SK-N-SH (cell line): ENCODE measurements around the gene OSBPL8. TPM values are rescaled to one million over a fixed set of nuclear protein-coding genes. Genes with fewer than 3 reads are reported as not detected.

Experiments
- CTCF ChIA-PET: fragments of 300-600, 350-600 bp; formaldehyde crosslinking; extraction: SDS; loops from one replicate; lab custom pipeline; 2021; lab: Yijun Ruan, JAX
- POLR2A ChIA-PET: fragments of 350-600 bp; sonication (Branson Sonifier 250); formaldehyde crosslinking; extraction: SDS; loops from one replicate; lab custom pipeline; 2020; ENCODE audit warnings: antibody characterized with exemption, inconsistent platforms; lab: Yijun Ruan, JAX
- DNase-seq: peaks from one replicate; pipeline ENCODE4 v3.0.0; 2012
- H2AFZ ChIP-seq: fragments of 200-600 bp; sonication (generic); 2 replicates; pipeline ENCODE4 v1.8.1; 2016; ENCODE audit warnings: antibody characterized with exemption, mild to moderate bottlenecking, low read depth
- H3F3A ChIP-seq: fragments of 200-600 bp; sonication (generic); replicated peaks from 2 replicates; pipeline ENCODE3; 2016; ENCODE audit warnings: antibody characterized with exemption, mild to moderate bottlenecking; ENCODE audit not compliant: insufficient read depth
- H3K27ac ChIP-seq, 2 experiments: fragments of 200-500 bp in 1 of 2; fragments of 200-600 bp in 1 of 2; sonication (Bioruptor generic) in 1 of 2; sonication (generic), shearing (Covaris generic) in 1 of 2; 2 replicates each; pipeline versions ENCODE4 v1.5.1 to v1.6.1; 2014 to 2016; ENCODE audit warnings: low read depth in 2 of 2, inconsistent platforms in 1 of 2, low read length in 1 of 2, mild to moderate bottlenecking in 1 of 2, mixed read lengths in 1 of 2
- H3K27me3 ChIP-seq: fragments of 200-600 bp; sonication (generic), shearing (Covaris generic); 2 replicates; pipeline ENCODE4 v1.6.1; 2016; ENCODE audit warnings: mixed run types; ENCODE audit not compliant: insufficient read depth
- H3K36me3 ChIP-seq, 2 experiments: fragments of 200-500 bp in 1 of 2; fragments of 200-600 bp in 1 of 2; sonication (Bioruptor generic) in 1 of 2; sonication (generic) in 1 of 2; replicated peaks in 1 of 2; 2 replicates each; pipeline versions ENCODE3 to v1.5.1; 2014 to 2016; ENCODE audit warnings: low read length in 1 of 2, mild to moderate bottlenecking in 1 of 2; ENCODE audit not compliant: insufficient read depth in 2 of 2, control insufficient read depth in 1 of 2
- H3K4me1 ChIP-seq, 2 experiments: fragments of 200-500 bp in 1 of 2; fragments of 200-600 bp in 1 of 2; sonication (Bioruptor generic) in 1 of 2; sonication (generic), shearing (Covaris generic) in 1 of 2; 2 replicates each; pipeline versions ENCODE4 v1.5.1 to v1.6.1; 2014 to 2016; ENCODE audit warnings: low read depth in 1 of 2, low read length in 1 of 2, mixed run types in 1 of 2; ENCODE audit not compliant: insufficient read depth in 2 of 2, control insufficient read depth in 1 of 2
- H3K4me2 ChIP-seq: fragments of 200-600 bp; sonication (generic), shearing (Covaris generic); 2 replicates; pipeline ENCODE4 v1.6.1; 2017; ENCODE audit warnings: mixed run types
- H3K4me3 ChIP-seq, 2 experiments: fragments of 200-500 bp in 1 of 2; fragments of 200-600 bp in 1 of 2; sonication (Bioruptor generic) in 1 of 2; sonication (generic), shearing (Covaris generic) in 1 of 2; 2 replicates each; pipeline versions ENCODE4 v1.5.1 to v1.8.1; 2014 to 2016; ENCODE audit warnings: low read depth in 2 of 2, inconsistent platforms in 1 of 2, low read length in 1 of 2, mild to moderate bottlenecking in 1 of 2, mixed read lengths in 1 of 2, moderate library complexity in 1 of 2
- H3K79me2 ChIP-seq: fragments of 200-600 bp; sonication (generic); 2 replicates; pipeline ENCODE4 v1.8.1; 2017; ENCODE audit warnings: mild to moderate bottlenecking; ENCODE audit not compliant: insufficient read depth
- H3K9ac ChIP-seq: fragments of 200-600 bp; sonication (generic); 2 replicates; pipeline ENCODE4 v1.6.1; 2017; ENCODE audit warnings: mixed run types
- H3K9me2 ChIP-seq: fragments of 200-600 bp; sonication (generic); 2 replicates; pipeline ENCODE4 v1.6.1; 2017; ENCODE audit warnings: mixed run types
- H3K9me3 ChIP-seq: fragments of 200-600 bp; sonication (generic); 2 replicates; pipeline ENCODE4 v1.6.1; 2017; ENCODE audit warnings: mixed run types, mild to moderate bottlenecking, moderate library complexity
- H4K20me1 ChIP-seq: fragments of 200-600 bp; sonication (generic); 2 replicates; pipeline ENCODE4 v1.6.1; 2017; ENCODE audit warnings: mild to moderate bottlenecking, mixed run types; ENCODE audit not compliant: insufficient read depth
- CHD2 ChIP-seq: fragments of 150-350 bp; IDR thresholded peaks from 2 replicates; pipeline ENCODE4 v1.6.1; 2018; ENCODE audit warnings: low read length; ENCODE audit not compliant: partially characterized antibody
- CTCF ChIP-seq: fragments of 200-600 bp; sonication (generic); IDR thresholded peaks from 2 replicates; pipeline ENCODE4 v1.6.1; 2017; ENCODE audit warnings: antibody characterized with exemption, mild to moderate bottlenecking, moderate library complexity
- ELF1 ChIP-seq: IDR thresholded peaks from 2 replicates; pipeline ENCODE4 v1.4.0; 2012
- EP300 ChIP-seq, 2 experiments: IDR thresholded peaks; 2 replicates each; pipeline versions ENCODE4 v1.4.0 to v1.6.1; 2012; ENCODE audit warnings: borderline replicate concordance in 1 of 2, low read depth in 1 of 2, low read length in 1 of 2
- EZH2phosphoT487 ChIP-seq: fragments of 200-600 bp; sonication (generic); IDR thresholded peaks from 2 replicates; pipeline ENCODE4 v1.6.1; 2017; ENCODE audit warnings: low read depth, mixed run types, mild to moderate bottlenecking, antibody characterized with exemption, moderate library complexity, borderline replicate concordance
- FOXJ3 ChIP-seq: sonication (generic); formaldehyde crosslinking; IDR thresholded peaks from 2 replicates; pipeline ENCODE4 v1.5.1; 2020; ENCODE audit warnings: mild to moderate bottlenecking, missing genetic modification reagents
- IRF3 ChIP-seq: fragments of 150-350 bp; IDR thresholded peaks from 2 replicates; pipeline ENCODE4 v1.6.1; 2016; ENCODE audit warnings: mild to moderate bottlenecking, low read depth, low read length
- MAX ChIP-seq: IDR thresholded peaks from 2 replicates; pipeline ENCODE4 v1.4.0; 2012; ENCODE audit warnings: low read depth
- NFIC ChIP-seq: IDR thresholded peaks from 2 replicates; pipeline ENCODE4 v1.4.0; 2012; ENCODE audit warnings: borderline replicate concordance
- POLR2AphosphoS5 ChIP-seq: IDR thresholded peaks from 2 replicates; pipeline ENCODE4 v1.6.1; 2012; ENCODE audit warnings: low read depth, low read length
- RCOR1 ChIP-seq: fragments of 150-350 bp; IDR thresholded peaks from 2 replicates; pipeline ENCODE4 v1.6.1; 2017; ENCODE audit warnings: antibody characterized with exemption, low read length
- RFX5 ChIP-seq: IDR thresholded peaks from 2 replicates; pipeline ENCODE4 v1.6.1; 2012; ENCODE audit warnings: mild to moderate bottlenecking, improper control_type of control experiment, low read length
- RXRA ChIP-seq: IDR thresholded peaks from 2 replicates; pipeline ENCODE4 v1.4.0; 2012; ENCODE audit warnings: low read depth, mild to moderate bottlenecking, borderline replicate concordance
- TAF1 ChIP-seq: IDR thresholded peaks from 2 replicates; pipeline ENCODE4 v1.6.1; 2012; ENCODE audit warnings: low read depth, mild to moderate bottlenecking, low read length, moderate library complexity, borderline replicate concordance
- TCF12 ChIP-seq: IDR thresholded peaks from 2 replicates; pipeline ENCODE4 v1.4.0; 2012
- USF1 ChIP-seq: IDR thresholded peaks from 2 replicates; pipeline ENCODE4 v1.4.0; 2012; ENCODE audit warnings: low read depth, borderline replicate concordance
- YY1 ChIP-seq: IDR thresholded peaks from 2 replicates; pipeline ENCODE4 v1.4.0; 2012; ENCODE audit warnings: low read depth, mild to moderate bottlenecking
- WGBS: methylation state at CpG from one replicate; pipeline ENCODE4 v1.1.6; 2017; ENCODE audit warnings: low lambda C conversion rate; 5-methylcytosine and 5-hydroxymethylcytosine counted together
- polyA plus RNA-seq, 3 experiments: library from polyadenylated mRNA; depleted of rRNA; stranded (reverse); fragments of >200 nt; gene quantifications; 2 replicates each; pipeline ENCODE4 v1.2.3, GENCODE V29; 2012
- TF ChIP-seq, protein P1 (sequence below): IDR thresholded peaks from 2 replicates; pipeline ENCODE4 v1.6.1; 2012; ENCODE audit warnings: mild to moderate bottlenecking, low read depth, low read length, moderate library complexity
- TF ChIP-seq, protein P2 (sequence below): IDR thresholded peaks from 2 replicates; pipeline ENCODE4; 2012

The OSBPL8 gene
- polyA plus RNA-seq, 1 of the 3 experiments (the other 2 are of a cell fraction): 10.6 TPM

DNA sequence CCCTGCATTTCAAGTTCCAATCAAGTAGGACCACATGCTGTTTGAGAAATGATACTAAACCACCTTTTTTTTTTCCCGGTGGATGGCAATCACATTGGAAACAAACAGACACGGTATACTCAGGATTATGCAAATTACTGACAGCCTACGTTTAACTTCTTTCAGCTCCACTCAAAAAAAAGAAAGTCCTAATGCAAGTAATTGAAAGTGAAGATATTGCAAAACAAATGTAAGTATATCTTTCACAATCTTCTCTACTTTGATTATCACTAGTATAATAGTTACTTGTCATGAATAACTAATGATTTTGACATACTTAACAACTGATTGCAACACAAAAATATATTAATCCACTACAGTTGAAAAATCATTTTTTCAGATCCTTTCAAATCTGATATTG lies 2.6 kb upstream of the OSBPL8 start:
- POLR2A ChIA-PET: no interaction called here
- Histone ChIP-seq H3K9ac (no peak overlapping the region), H3K27ac (no peak overlapping the region), H3K36me3 (no peaks in the 10 kb centered on the region), H3F3A (peaks cover 4% of the 10 kb centered on the region), H3K4me3 (no peak overlapping the region), H3K79me2 (peaks cover 23% of the 10 kb centered on the region), H4K20me1 (no peaks in the 10 kb centered on the region), H3K4me2 (no peak overlapping the region), H3K27me3 (no peaks in the 10 kb centered on the region), H3K9me2 (no peaks in the 10 kb centered on the region), H2AFZ (no peak overlapping the region), H3K4me1 (peaks cover 0 to 6% of the 10 kb centered on the region in 2 experiments; a peak in 3 of 4 replicates), H3K9me3 (no peaks in the 10 kb centered on the region)
- WGBS: 90% methylated on average over 3 of the region's 3 CpGs
- CTCF ChIA-PET: interaction anchor here (1.3 kb wide), 1 partner anchor 25 kb away, joined by 3 read pairs; no protein-coding TSS in a partner anchor
- no peak for DNase-seq
- TF ChIP-seq TAF1: no peak
- no peak for TF ChIP-seq FOXJ3
- no peak for TF ChIP-seq RCOR1
- TF ChIP-seq NFIC: no peak
- TF ChIP-seq RFX5: no peak
- TF ChIP-seq CHD2: no peak
- TF ChIP-seq TCF12: no peak
- no peak for TF ChIP-seq IRF3
- TF ChIP-seq EZH2phosphoT487: no peak
- no peak for TF ChIP-seq USF1
- no peak for TF ChIP-seq POLR2AphosphoS5
- TF ChIP-seq CTCF: no peak
- TF ChIP-seq ELF1: no peak
- no peak for TF ChIP-seq YY1
- no peak for TF ChIP-seq EP300 (IDR thresholded peaks at IDR 0.05; ENCODE audit: borderline replicate concordance in 1 of 2, low read depth in 1 of 2, low read length in 1 of 2)
- TF ChIP-seq, protein P1, sequence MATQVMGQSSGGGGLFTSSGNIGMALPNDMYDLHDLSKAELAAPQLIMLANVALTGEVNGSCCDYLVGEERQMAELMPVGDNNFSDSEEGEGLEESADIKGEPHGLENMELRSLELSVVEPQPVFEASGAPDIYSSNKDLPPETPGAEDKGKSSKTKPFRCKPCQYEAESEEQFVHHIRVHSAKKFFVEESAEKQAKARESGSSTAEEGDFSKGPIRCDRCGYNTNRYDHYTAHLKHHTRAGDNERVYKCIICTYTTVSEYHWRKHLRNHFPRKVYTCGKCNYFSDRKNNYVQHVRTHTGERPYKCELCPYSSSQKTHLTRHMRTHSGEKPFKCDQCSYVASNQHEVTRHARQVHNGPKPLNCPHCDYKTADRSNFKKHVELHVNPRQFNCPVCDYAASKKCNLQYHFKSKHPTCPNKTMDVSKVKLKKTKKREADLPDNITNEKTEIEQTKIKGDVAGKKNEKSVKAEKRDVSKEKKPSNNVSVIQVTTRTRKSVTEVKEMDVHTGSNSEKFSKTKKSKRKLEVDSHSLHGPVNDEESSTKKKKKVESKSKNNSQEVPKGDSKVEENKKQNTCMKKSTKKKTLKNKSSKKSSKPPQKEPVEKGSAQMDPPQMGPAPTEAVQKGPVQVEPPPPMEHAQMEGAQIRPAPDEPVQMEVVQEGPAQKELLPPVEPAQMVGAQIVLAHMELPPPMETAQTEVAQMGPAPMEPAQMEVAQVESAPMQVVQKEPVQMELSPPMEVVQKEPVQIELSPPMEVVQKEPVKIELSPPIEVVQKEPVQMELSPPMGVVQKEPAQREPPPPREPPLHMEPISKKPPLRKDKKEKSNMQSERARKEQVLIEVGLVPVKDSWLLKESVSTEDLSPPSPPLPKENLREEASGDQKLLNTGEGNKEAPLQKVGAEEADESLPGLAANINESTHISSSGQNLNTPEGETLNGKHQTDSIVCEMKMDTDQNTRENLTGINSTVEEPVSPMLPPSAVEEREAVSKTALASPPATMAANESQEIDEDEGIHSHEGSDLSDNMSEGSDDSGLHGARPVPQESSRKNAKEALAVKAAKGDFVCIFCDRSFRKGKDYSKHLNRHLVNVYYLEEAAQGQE: no peak
- TF ChIP-seq RXRA: no peak
- TF ChIP-seq, protein P2, sequence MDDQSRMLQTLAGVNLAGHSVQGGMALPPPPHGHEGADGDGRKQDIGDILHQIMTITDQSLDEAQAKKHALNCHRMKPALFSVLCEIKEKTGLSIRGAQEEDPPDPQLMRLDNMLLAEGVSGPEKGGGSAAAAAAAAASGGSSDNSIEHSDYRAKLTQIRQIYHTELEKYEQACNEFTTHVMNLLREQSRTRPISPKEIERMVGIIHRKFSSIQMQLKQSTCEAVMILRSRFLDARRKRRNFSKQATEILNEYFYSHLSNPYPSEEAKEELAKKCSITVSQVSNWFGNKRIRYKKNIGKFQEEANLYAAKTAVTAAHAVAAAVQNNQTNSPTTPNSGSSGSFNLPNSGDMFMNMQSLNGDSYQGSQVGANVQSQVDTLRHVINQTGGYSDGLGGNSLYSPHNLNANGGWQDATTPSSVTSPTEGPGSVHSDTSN: no peak
- TF ChIP-seq MAX: no peak
